Activated naive CD8-positive, alpha-beta T cell treated with anti-CD3 and anti-CD28 coated beads, Interleukin-2, amount 10 ng/mL, durations not matched to agents 7 days and 5 days (primary cell): ENCODE results near the gene OR5J2. TPM values are rescaled to one million over a fixed set of nuclear protein-coding genes. Genes with fewer than 3 reads are reported as not detected.
"Not testable (repeated sequence)": the region's sequence is repeated elsewhere in the genome, so short reads cannot be mapped to it uniquely, and the experiment has no call there.

Experiments
- ATAC-seq: fragments of 150-1000 bp; cut with Tn5 transposase; one replicate; pipeline ENCODE4 v1.10.0; 2021; ENCODE audit warnings: low read depth, moderate library complexity
- POLR2A ChIA-PET: fragments of 350-600 bp; sonication (Branson Sonifier 250); formaldehyde crosslinking; loops from one replicate; lab custom pipeline; 2021; ENCODE audit warnings: antibody characterized with exemption; lab: Charles Lee
- DNase-seq: peaks from one replicate; pipeline ENCODE4 v3.0.0; 2021
- H3K27ac Mint-ChIP-seq: one replicate; pipeline ENCODE4 v1.8.0; 2022; ENCODE audit warnings: mild to moderate bottlenecking, mixed read lengths
- H3K27me3 Mint-ChIP-seq: one replicate; pipeline ENCODE4 v1.8.0; 2022; ENCODE audit warnings: mild to moderate bottlenecking, moderate library complexity, mixed read lengths
- H3K36me3 Mint-ChIP-seq: one replicate; pipeline ENCODE4 v1.8.0; 2021; ENCODE audit warnings: mild to moderate bottlenecking, mixed read lengths
- H3K4me1 Mint-ChIP-seq: one replicate; pipeline ENCODE4 v1.8.0; 2021; ENCODE audit warnings: mixed read lengths
- H3K4me3 Mint-ChIP-seq: one replicate; pipeline ENCODE4 v1.8.0; 2022; ENCODE audit warnings: mild to moderate bottlenecking, moderate library complexity, mixed read lengths
- H3K9me3 Mint-ChIP-seq: one replicate; pipeline ENCODE4 v1.8.0; 2021; ENCODE audit warnings: mixed read lengths
- total RNA-seq, 2 experiments: library from RNA; stranded (reverse); gene quantifications; one replicate each; pipeline ENCODE4 v1.2.3, GENCODE V29; 2021

The OR5J2 gene
- not detected for total RNA-seq

DNA sequence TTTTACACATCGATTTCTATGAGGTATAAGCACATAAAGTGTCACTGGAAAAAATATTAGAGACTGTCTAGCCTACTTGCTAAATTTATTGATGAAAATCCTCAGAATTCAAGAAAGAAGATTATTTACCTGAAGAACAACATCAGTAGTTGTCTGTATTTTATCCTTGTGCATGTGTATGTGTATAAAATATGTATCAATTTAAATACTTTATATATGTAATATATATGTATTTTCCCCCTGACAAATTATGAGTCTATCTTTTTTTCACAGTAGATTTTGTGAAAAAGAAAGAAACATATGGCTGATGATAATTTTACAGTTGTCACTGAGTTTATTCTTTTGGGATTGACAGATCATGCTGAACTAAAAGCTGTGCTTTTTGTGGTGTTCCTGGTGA is at the start of gene OR5J2:
TSS of gene OR5J2 (plus strand) at position 301 of the 400 bp plus-strand sequence. CDS start at position 301, 0 bp downstream.
- Mint-ChIP-seq H3K27ac (no peak within 1 kb of the TSS), H3K4me3 (no peak within 1 kb of the TSS), H3K4me1 (no peaks in the 10 kb centered on the region), H3K9me3 (peaks cover 8% of the 10 kb centered on the region), H3K27me3 (no peaks in the 10 kb centered on the region), H3K36me3 (no peaks in the 10 kb centered on the region)
- DNase-seq (no peak), ATAC-seq (no peak)
- POLR2A ChIA-PET = no interaction called here

GRCh38 chr11:56140151-56140661 is 36.2 kb upstream of the OR5J2 start, which contains the start of gene OR8J3:
Gene OR8J3 (minus strand): TSS chr11:56140201. CDS start chr11:56137718, 2,483 bp downstream.
- no peak for ATAC-seq
- H3K27me3 Mint-ChIP-seq = no peaks in the 10 kb centered on the region
- POLR2A ChIA-PET = no interaction called here
- no peak within 1 kb of the TSS for H3K27ac Mint-ChIP-seq
- H3K36me3 Mint-ChIP-seq = no peaks in the 10 kb centered on the region
- H3K9me3 Mint-ChIP-seq = peaks cover 11% of the 10 kb centered on the region
- H3K4me1 Mint-ChIP-seq = no peaks in the 10 kb centered on the region
- no peak for DNase-seq
- no peak within 1 kb of the TSS for H3K4me3 Mint-ChIP-seq

DNA sequence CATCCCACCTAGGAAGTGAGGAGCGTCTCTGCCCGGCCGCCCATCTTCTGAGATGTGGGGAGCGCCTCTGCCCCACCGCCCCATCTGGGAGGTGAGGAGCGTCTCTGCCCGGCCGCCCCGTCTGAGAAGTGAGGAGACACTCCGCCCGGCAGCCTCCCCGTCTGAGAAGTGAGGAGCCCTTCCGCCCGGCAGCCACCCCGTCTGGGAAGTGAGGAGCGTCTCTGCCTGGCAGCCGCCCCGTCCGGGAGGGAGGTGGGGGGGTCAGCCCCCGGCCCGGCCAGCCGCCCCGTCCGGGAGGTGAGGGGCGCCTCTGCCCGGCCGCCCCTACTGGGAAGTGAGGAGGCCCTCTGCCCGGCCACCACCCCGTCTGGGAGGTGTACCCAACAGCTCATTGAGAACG is 32.7 kb upstream of the OR5J2 start:
- H3K9me3 Mint-ChIP-seq, ATAC-seq, H3K27ac Mint-ChIP-seq, H3K27me3 Mint-ChIP-seq, H3K4me3 Mint-ChIP-seq, H3K36me3 Mint-ChIP-seq, DNase-seq, H3K4me1 Mint-ChIP-seq, POLR2A ChIA-PET: not testable (repeated sequence)

DNA sequence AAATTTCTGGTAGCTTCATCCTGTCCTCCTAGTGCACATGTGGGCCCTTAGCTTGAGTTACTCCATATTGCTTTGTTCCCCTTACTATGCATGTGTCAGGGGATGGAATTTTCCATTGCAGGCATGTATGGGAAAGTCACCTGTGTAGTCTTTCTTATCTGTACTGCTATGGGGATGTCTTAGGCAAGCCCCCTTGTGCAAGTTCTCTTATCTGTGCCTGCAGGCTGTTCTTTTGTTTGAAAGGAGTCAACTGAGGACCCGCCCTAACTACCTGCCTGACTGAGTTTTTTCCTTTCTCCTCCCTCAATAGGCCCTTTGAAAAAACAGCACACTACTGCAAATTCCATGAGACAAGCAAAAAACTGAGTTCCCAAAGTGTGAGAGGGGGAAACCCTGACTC is 25.0 kb upstream of the OR5J2 start:
- no peak for DNase-seq
- Mint-ChIP-seq H3K4me3 (no peak overlapping the region), H3K27me3 (no peaks in the 10 kb centered on the region), H3K4me1 (no peaks in the 10 kb centered on the region), H3K36me3 (no peaks in the 10 kb centered on the region), H3K9me3 (peaks cover 5% of the 10 kb centered on the region), H3K27ac (no peak overlapping the region)
- POLR2A ChIA-PET = no interaction called here
- ATAC-seq = no peak

- no peaks in the 10 kb centered on the region for H3K27me3 Mint-ChIP-seq
- POLR2A ChIA-PET = no interaction called here
- no peak overlapping the region for H3K4me3 Mint-ChIP-seq
- no peaks in the 10 kb centered on the region for H3K36me3 Mint-ChIP-seq
- ATAC-seq = no peak
- no peaks in the 10 kb centered on the region for H3K4me1 Mint-ChIP-seq
- no peak for DNase-seq
- no peak overlapping the region for H3K27ac Mint-ChIP-seq
- H3K9me3 Mint-ChIP-seq = peaks cover 5% of the 10 kb centered on the region
Measured at GRCh38 chr11:56152333-56152732, 24.1 kb upstream of the OR5J2 start.

GRCh38 chr11:56160217-56160616 is 16.2 kb upstream of the OR5J2 start, which contains the start of gene OR8K5:
Gene OR8K5 (minus strand): TSS chr11:56160317. CDS start chr11:56160317, 0 bp downstream.
- Mint-ChIP-seq H3K4me3 (no peak within 1 kb of the TSS), H3K36me3 (no peaks in the 10 kb centered on the region), H3K27me3 (no peaks in the 10 kb centered on the region), H3K9me3 (peaks cover 6% of the 10 kb centered on the region), H3K27ac (no peak within 1 kb of the TSS), H3K4me1 (no peaks in the 10 kb centered on the region)
- DNase-seq (no peak), ATAC-seq (no peak)
- POLR2A ChIA-PET = no interaction called here

- ATAC-seq (no peak), DNase-seq (no peak)
- Mint-ChIP-seq H3K9me3 (peaks cover 4% of the 10 kb centered on the region), H3K4me1 (no peaks in the 10 kb centered on the region), H3K4me3 (no peak overlapping the region), H3K36me3 (no peaks in the 10 kb centered on the region), H3K27me3 (no peaks in the 10 kb centered on the region), H3K27ac (no peak overlapping the region)
- POLR2A ChIA-PET = no interaction called here
Measured at GRCh38 chr11:56163804-56164203, 12.6 kb upstream of the OR5J2 start.

DNA sequence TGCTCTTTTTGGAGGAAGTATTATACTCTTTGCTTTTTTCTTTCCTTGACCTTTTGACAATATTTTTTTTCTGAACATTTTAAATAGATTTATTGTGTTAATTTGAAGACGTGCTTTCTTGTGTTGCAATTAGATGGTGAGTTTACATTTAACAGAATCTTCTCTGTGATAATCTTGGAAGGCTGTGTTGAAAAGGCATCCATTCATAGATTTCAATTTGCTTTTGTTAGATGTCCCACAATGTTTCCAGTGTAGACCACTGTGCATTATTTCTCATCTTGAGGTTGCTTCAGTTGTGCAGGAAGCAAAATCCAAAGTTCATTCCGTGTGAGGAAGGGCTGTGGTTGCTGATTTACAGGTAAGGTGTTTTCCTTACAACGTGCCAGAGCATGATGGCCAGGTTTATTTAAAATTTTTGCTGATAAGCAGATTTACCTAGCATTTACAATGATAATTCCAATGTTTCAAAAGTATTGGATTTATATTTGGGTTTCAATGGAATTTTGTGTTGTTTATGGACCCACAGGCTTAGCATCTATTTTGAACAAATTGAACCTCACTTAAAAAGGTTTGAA is 4.1 kb upstream of the OR5J2 start:
- no peaks in the 10 kb centered on the region for H3K27me3 Mint-ChIP-seq
- no peak overlapping the region for H3K27ac Mint-ChIP-seq
- no peak overlapping the region for H3K4me3 Mint-ChIP-seq
- H3K36me3 Mint-ChIP-seq = no peaks in the 10 kb centered on the region
- POLR2A ChIA-PET = no interaction called here
- no peaks in the 10 kb centered on the region for H3K4me1 Mint-ChIP-seq
- ATAC-seq (no peak), DNase-seq (no peak)
- peaks cover 4% of the 10 kb centered on the region for H3K9me3 Mint-ChIP-seq

GRCh38 chr11:56183459-56183858 is 7.0 kb downstream of the OR5J2 start:
- Mint-ChIP-seq H3K36me3 (no peaks in the 10 kb centered on the region), H3K4me1 (no peaks in the 10 kb centered on the region), H3K27ac (no peak overlapping the region), H3K4me3 (no peak overlapping the region), H3K27me3 (no peaks in the 10 kb centered on the region), H3K9me3 (peaks cover 4% of the 10 kb centered on the region)
- no peak for DNase-seq
- ATAC-seq = no peak
- POLR2A ChIA-PET = no interaction called here

DNA sequence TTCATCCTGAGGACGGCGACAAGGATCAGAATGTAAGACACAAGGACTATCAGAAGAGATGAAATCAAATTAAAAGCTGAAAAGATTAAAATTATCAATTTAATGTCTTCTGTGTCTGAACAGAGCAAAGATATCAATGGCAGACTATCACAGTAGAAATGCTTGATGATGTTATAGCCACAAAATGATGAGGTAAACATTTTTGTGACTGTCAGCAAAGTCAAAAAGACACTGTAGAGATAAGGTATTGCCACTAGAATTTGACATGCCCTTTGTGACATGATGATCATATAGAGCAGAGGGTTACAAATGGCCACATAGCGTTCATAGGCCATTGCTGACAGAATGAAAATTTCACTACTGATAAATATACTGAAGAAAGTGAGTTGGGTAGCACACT is 12.2 kb downstream of the OR5J2 start:
- POLR2A ChIA-PET = no interaction called here
- H3K4me1 Mint-ChIP-seq = no peaks in the 10 kb centered on the region
- no peak overlapping the region for H3K4me3 Mint-ChIP-seq
- H3K27me3 Mint-ChIP-seq = no peaks in the 10 kb centered on the region
- DNase-seq = no peak
- no peak overlapping the region for H3K27ac Mint-ChIP-seq
- peaks cover 1% of the 10 kb centered on the region for H3K9me3 Mint-ChIP-seq
- ATAC-seq = no peak
- no peaks in the 10 kb centered on the region for H3K36me3 Mint-ChIP-seq

GRCh38 chr11:56196705-56197104 is 20.3 kb downstream of the OR5J2 start:
- Mint-ChIP-seq H3K9me3 (peaks cover 4% of the 10 kb centered on the region), H3K36me3 (no peaks in the 10 kb centered on the region), H3K27ac (no peak overlapping the region), H3K27me3 (no peaks in the 10 kb centered on the region), H3K4me3 (no peak overlapping the region), H3K4me1 (no peaks in the 10 kb centered on the region)
- no peak for DNase-seq
- POLR2A ChIA-PET = no interaction called here
- no peak for ATAC-seq

GRCh38 chr11:56197367-56197766 is 20.9 kb downstream of the OR5J2 start:
- H3K27ac Mint-ChIP-seq = no peak overlapping the region
- H3K4me3 Mint-ChIP-seq = no peak overlapping the region
- no peak for DNase-seq
- H3K9me3 Mint-ChIP-seq = peaks cover 4% of the 10 kb centered on the region
- H3K4me1 Mint-ChIP-seq = no peaks in the 10 kb centered on the region
- POLR2A ChIA-PET = no interaction called here
- no peak for ATAC-seq
- no peaks in the 10 kb centered on the region for H3K27me3 Mint-ChIP-seq
- H3K36me3 Mint-ChIP-seq = no peaks in the 10 kb centered on the region

DNA sequence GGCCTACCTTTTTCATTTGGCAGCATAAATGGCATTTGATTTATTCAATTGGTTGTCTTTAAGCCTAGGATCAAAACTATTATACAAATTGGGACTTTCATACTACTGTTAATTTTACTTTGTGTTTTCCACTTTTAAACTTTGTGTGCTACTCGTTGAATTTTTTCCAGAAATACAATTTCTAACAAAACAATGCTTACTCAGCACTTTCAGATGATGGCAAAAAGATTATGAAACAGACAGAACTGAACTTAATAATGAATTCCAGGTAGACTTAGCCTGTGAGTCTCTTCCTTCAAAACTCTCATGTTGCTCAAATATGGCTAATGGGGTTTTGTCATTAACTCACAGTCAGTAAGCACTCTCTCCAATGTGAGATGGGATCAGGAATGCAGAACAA is 31.4 kb downstream of the OR5J2 start:
- no peak overlapping the region for H3K4me3 Mint-ChIP-seq
- no peaks in the 10 kb centered on the region for H3K27me3 Mint-ChIP-seq
- peaks cover 4% of the 10 kb centered on the region for H3K9me3 Mint-ChIP-seq
- H3K36me3 Mint-ChIP-seq = no peaks in the 10 kb centered on the region
- POLR2A ChIA-PET = no interaction called here
- ATAC-seq (no peak), DNase-seq (no peak)
- no peaks in the 10 kb centered on the region for H3K4me1 Mint-ChIP-seq
- no peak overlapping the region for H3K27ac Mint-ChIP-seq

DNA sequence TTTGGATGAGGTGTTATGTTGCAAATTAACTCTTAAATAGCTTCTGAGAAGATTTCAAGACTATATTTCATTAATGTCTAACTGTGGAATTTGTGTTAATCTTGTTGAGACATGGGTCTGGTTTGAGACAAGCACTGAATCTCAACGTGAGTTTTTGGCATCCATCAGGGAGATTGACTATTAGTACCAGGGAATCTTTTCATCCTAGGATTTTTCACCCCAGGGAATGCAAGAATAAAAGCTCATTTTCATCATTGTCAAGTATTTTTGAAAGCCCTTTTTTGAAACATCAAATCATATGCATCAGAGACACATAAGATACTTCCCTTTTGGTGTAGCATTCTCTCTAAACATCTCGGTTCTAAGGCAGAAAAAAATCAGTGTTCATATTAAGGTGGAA is 38.1 kb downstream of the OR5J2 start:
- Mint-ChIP-seq H3K4me3 (no peak overlapping the region), H3K9me3 (peaks cover 8% of the 10 kb centered on the region), H3K27ac (no peak overlapping the region), H3K4me1 (no peaks in the 10 kb centered on the region), H3K36me3 (no peaks in the 10 kb centered on the region), H3K27me3 (no peaks in the 10 kb centered on the region)
- POLR2A ChIA-PET = no interaction called here
- DNase-seq (no peak), ATAC-seq (no peak)
